GM18873 (cell line): ENCODE data around the gene C11orf91.
"Not testable (repeated sequence)": the region's sequence is repeated elsewhere in the genome, so short reads cannot be mapped to it uniquely, and the experiment has no call there.

Experiments used
- ATAC-seq: cut with Tn5 transposase; IDR thresholded peaks from one replicate; pipeline ENCODE4 v1.9.1; 2021; ENCODE audit warnings: mild to moderate bottlenecking, moderate library complexity, moderate number of reproducible peaks; ENCODE audit not compliant: unreplicated experiment, low FRiP score

Gene C11orf91

GRCh38 chr11:33674035-33674814, 26.4 kb downstream of the C11orf91 start:
- no peak for ATAC-seq

- ATAC-seq = no peak
Observed at GRCh38 chr11:33672273-33672672, 28.4 kb downstream of the C11orf91 start.

GRCh38 chr11:33670250-33671011, 30.2 kb downstream of the C11orf91 start:
- no peak for ATAC-seq

- ATAC-seq = no peak
Observed at GRCh38 chr11:33669598-33670249, 30.9 kb downstream of the C11orf91 start.

- ATAC-seq = no peak
Observed at GRCh38 chr11:33668951-33669596, 31.6 kb downstream of the C11orf91 start.

- ATAC-seq = no peak
Observed at GRCh38 chr11:33668468-33668825, 32.2 kb downstream of the C11orf91 start.

- ATAC-seq = no peak
Observed at GRCh38 chr11:33667819-33668467, 32.7 kb downstream of the C11orf91 start.

- no peak for ATAC-seq
Observed at GRCh38 chr11:33665350-33666106, 35.1 kb downstream of the C11orf91 start.

- ATAC-seq = no peak
Observed at GRCh38 chr11:33664827-33665226, 35.8 kb downstream of the C11orf91 start.

- no peak for ATAC-seq
Observed at GRCh38 chr11:33664166-33664565, 36.5 kb downstream of the C11orf91 start.

- ATAC-seq = no peak
Observed at GRCh38 chr11:33663121-33663520, 37.5 kb downstream of the C11orf91 start.

GRCh38 chr11:33661526-33661925, 39.1 kb downstream of the C11orf91 start:
- ATAC-seq = not testable (repeated sequence)

- no peak for ATAC-seq
Observed at GRCh38 chr11:33660962-33661361, 39.7 kb downstream of the C11orf91 start.

GRCh38 chr11:33659370-33660139, 41.1 kb downstream of the C11orf91 start:
- ATAC-seq = no peak

GRCh38 chr11:33658195-33658900, 42.3 kb downstream of the C11orf91 start:
- ATAC-seq = no peak

- no peak for ATAC-seq
Observed at GRCh38 chr11:33657757-33658156, 42.9 kb downstream of the C11orf91 start.

GRCh38 chr11:33656768-33657167, 43.9 kb downstream of the C11orf91 start:
- no peak for ATAC-seq
